ENCODE measurements around the gene IMPA2.
"Not testable (repeated sequence)": the region's sequence is repeated elsewhere in the genome, so short reads cannot be mapped to it uniquely, and the experiment has no call there.

The IMPA2 gene

GRCh38 chr18:12076424-12077140 is 95.3 kb downstream of the IMPA2 start:
- Histone ChIP-seq H3K9me3 (ENCODE audit: control insufficient read depth, insufficient read depth, low read length) (no peaks in the 10 kb centered on the region), H3K4me3 (ENCODE audit: low read depth, low read length) (no peak overlapping the region), H3K4me1 (ENCODE audit: control insufficient read depth, insufficient read depth, low read length) (no peaks in the 10 kb centered on the region), H3K9ac (ENCODE audit: low read depth, low read length) (no peak overlapping the region), H3K27me3 (ENCODE audit: control insufficient read depth, insufficient read depth, low read length) (peaks cover 9% of the 10 kb centered on the region), H3K36me3 (ENCODE audit: control insufficient read depth, insufficient read depth, low read length) (no peaks in the 10 kb centered on the region)

GRCh38 chr18:12077994-12078393 is 96.7 kb downstream of the IMPA2 start:
- H3K4me1 ChIP-seq (ENCODE audit: control insufficient read depth, insufficient read depth, low read length); H3K4me3 ChIP-seq (ENCODE audit: low read depth, low read length); H3K9me3 ChIP-seq (ENCODE audit: control insufficient read depth, insufficient read depth, low read length); H3K27me3 ChIP-seq (ENCODE audit: control insufficient read depth, insufficient read depth, low read length); H3K9ac ChIP-seq (ENCODE audit: low read depth, low read length); H3K36me3 ChIP-seq (ENCODE audit: control insufficient read depth, insufficient read depth, low read length): not testable (repeated sequence)

- H3K4me1 ChIP-seq (ENCODE audit: control insufficient read depth, insufficient read depth, low read length), result no peaks in the 10 kb centered on the region
- H3K27me3 ChIP-seq (ENCODE audit: control insufficient read depth, insufficient read depth, low read length), result peaks cover 9% of the 10 kb centered on the region
- H3K9me3 ChIP-seq (ENCODE audit: control insufficient read depth, insufficient read depth, low read length), result no peaks in the 10 kb centered on the region
- H3K36me3 ChIP-seq (ENCODE audit: control insufficient read depth, insufficient read depth, low read length), result no peaks in the 10 kb centered on the region
- no peak overlapping the region for H3K4me3 ChIP-seq (ENCODE audit: low read depth, low read length)
- no peak overlapping the region for H3K9ac ChIP-seq (ENCODE audit: low read depth, low read length)
These were observed 98.4 kb downstream of the IMPA2 start for GRCh38 chr18:12079491-12080237.

Data from iPS-15b (cell line).